Measurements from ENCODE around the gene STX1B.
"Not testable (repeated sequence)": the region's sequence is repeated elsewhere in the genome, so short reads cannot be mapped to it uniquely, and the experiment has no call there.

STX1B gene

DNA sequence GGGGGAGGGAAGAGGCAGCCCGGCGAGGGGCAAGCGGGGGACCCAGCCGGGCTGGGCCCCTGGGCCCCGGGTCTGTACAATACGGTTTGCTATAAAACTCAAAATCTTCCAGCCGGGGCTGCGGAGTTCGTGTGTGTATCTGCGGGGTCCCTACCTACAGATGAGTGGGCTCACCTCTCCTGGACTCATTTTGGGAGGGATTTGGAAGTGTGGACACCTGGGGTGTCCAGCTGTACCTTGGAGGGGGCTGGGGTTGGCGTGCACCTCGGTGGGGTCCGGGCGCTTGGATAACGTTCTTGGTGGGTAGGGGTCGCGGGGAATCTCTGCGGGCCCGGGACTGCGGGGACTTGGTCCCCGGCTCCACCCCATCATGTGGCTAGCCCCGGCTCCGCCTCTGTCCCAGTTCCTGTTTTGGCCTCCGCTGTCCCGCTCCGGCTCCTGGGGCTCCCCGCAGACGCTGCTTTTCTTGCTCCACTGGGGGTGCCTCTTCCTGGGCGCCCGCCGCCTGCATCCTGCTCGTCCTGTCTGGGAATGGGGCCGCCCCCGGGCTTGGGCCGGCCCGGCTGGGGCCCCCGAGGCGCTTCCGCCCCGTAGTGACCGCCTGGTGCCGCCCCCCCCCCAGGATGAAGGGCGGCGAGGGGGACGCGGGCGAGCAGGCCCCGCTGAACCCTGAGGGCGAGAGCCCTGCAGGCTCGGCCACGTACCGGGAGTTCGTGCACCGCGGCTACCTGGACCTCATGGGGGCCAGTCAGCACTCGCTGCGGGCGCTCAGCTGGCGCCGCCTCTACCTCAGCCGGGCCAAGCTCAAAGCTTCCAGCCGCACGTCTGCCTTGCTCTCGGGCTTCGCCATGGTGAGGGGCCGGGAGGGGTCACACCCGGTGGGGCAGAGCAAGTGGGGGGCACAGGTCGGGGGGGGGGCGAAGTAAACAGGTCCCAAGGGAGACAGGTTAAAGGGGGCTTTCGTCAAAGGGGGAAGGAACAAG, 61.5 kb downstream of the STX1B start, which contains the start of gene ORAI3:
Gene ORAI3, plus strand, starts transcription at position 402 of the 983 bp plus-strand sequence. Its CDS starts 222 bp downstream, at position 624.
- DNase-seq: peak; percentile 38

DNA sequence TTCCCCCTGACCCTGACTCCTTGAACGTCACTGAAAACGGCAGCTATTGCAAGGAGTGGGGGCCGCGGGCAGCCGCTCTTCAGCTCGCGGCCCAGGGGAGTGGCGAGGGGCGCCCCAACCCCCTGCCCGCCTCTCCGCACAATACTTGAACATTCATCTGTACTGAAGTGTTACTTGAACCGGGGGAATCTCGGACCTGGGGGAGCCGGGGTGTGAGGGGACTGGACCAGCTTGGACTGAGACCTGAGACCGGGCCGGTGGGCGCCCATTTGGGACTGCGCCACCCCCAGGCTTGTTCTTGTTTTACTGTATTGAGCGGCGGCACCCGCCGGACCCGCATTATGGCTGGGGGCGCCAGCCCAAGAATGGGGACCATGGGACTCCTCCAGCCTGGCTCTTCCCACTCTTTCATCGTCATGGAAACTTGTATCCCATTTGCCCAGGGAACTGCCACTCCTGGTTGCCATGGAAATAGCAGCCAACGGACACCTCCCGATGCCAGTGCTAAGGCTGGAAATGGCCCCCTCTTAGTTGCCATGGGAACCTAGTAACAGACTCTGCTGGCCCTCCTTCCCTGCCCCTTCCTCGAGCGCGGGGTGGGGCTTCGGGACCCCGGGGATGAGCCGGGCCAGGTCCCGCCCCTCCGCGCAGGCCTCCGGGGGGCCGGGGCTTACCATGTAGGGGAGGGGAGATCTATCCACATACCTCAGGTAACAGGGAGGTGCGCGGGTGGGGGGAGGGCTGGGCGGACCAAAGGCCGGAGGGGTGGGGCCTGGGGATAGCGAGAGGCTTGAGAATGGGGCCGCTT, 62.4 kb downstream of the STX1B start:
- DNase-seq: no peak

GRCh38 chr16:30947541-30947858, 62.9 kb downstream of the STX1B start:
- DNase-seq: no peak

GRCh38 chr16:30946671-30947540, 63.5 kb downstream of the STX1B start:
- DNase-seq: no peak

- no peak for DNase-seq
These were observed 66.1 kb downstream of the STX1B start for GRCh38 chr16:30944352-30944751.

GRCh38 chr16:30942426-30942806, 68.0 kb downstream of the STX1B start:
- no peak for DNase-seq

GRCh38 chr16:30941600-30942425, 68.6 kb downstream of the STX1B start:
- DNase-seq: peak; percentile 62

DNA sequence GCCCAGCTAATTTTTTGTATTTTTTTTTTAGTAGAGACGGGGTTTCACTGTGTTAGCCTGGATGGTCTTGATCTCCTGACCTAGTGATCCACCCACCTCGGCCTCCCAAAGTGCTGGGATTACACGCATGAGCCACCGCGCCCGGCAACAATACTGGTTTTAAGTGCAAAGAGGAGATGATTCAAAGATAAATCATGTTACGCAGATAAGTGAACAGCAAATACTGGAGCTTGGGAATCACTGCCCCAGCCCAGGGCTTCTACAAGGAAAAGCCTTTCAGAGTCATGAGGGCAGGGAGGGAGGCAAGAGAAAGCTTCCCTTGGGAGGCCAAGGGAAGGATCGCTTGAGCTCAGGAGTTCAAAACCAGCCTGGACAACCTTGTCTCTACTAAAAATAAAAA, 70.9 kb downstream of the STX1B start:
- not testable (repeated sequence) for DNase-seq
